CD4-positive, alpha-beta T cell treated with Interleukin-12 subunit alpha and Interleukin-12 subunit beta, for 1 hour (primary cell): ENCODE data around the gene GNG7.

Source experiments
- DNase-seq: peaks from one replicate; pipeline ENCODE4 v3.0.0-alpha.2; 2020

Gene GNG7

DNA sequence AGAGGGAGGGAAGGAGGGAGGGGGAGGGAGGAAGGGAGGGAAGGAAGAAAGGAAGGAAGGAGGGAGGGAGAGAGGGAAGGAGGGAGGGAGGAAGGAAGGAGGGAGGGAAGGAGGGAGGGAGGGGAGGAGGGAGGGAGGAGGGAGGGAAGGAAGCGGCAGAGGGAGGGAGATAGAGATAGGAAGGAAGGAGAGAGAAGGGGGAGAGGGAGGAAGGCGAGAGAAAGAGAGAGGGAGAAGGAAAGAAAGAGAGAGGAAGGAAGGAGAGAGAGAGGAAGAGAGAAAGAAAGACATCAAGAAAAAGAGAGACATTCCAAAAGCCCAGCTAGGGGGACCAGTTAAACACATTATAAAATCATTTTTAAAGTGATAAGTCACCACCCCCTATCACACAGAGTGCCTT lies 62.5 kb downstream of the GNG7 start:
- no peak for DNase-seq

DNA sequence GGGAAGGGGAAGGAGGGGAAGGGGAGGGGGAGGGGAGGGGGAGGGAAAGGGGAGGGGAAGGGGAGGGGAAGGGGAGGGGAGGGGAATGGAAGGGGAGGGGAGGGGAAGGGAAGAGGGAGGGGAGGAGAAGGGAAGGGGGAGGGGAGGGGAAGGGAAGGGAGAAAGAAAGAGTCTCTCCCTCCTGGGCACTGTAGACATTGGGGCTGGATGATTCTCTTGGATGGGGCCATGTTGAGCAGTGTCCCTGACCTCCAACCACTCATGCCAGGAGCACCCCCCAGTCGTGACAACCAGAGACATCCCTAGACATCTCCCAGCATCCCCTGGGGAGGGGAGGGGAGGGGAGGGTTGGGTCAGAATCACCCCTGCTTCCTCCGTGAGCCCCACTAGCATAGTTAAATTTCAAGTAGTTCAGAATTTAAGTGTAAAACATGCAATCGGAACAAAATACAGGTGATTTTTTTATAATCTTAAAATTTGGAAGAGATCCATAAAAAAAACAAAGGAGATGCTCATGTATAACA lies 64.0 kb downstream of the GNG7 start:
- no peak for DNase-seq

DNA sequence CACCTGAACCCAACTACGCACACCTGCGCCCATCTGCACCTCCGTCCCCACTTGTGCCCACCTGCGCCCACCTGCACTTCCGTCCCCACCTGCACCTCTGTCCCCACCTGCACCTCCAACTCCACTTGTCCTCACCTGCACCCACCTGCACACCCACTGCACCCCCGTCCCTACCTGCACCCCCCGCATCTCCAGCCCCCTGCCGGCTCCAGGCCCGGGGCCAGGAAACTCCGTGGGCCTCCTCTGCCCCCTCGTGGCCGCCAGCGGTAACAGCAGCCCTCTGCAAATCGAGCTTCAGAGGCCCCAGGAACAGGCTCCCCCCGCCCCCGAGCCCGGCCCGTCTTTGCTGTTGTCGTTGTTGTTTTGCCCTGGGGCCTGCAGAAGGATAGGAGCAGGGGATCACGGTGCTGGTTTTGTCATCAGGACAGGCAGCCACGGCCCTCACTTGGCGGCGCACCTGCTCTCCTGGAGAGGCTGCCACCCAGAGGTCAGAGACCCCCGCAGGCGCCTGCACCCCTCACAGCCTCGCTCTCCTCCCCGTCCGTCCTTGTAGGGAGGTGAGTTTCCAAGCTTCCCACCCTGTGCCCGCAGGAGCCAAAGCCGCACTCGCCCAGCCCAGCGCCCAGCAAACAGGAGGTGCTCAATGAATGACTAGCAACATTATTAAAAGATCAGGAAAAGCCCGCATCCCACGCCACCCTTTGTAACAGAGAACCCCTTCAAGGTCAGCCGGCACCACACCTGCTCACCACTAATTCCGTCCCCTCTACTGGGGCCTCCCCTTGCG lies 65.4 kb downstream of the GNG7 start:
- DNase-seq: peak; percentile 81

DNA sequence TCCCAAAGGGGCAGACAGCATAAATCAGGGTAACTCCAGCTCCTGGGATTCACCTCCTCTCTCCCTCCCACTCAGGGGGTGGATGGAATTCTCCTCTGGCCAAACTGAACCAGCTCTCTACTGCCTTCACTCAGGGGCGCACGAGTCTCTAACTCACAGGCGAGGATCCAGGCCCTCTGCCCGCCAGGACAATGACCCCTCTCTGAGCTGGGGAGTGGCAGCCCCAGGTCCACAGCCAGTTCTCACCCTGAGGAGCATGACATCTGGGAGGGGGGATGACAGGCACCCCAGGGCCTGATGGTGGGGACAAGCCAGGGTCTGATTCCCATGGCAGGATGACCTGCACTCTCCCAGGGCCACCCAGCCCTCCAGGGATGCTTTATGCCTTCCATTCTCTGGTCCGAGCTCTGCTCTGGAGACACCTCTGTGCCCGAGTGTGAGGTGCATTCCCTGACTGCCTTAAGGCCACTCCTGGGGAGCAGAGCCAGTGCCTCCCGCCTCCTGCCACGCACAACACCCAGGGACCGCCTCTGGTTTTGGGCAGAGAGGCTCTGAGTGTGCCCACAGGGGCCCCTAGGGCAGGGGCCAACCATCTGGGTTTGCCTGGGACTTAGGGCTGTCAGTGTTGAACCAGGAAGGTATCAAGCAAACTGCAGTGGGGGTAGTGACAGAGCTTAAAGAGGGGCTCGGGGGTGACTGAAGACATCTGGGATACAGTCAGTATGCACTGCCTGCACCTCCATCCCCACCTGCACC lies 66.2 kb downstream of the GNG7 start:
- no peak for DNase-seq

DNA sequence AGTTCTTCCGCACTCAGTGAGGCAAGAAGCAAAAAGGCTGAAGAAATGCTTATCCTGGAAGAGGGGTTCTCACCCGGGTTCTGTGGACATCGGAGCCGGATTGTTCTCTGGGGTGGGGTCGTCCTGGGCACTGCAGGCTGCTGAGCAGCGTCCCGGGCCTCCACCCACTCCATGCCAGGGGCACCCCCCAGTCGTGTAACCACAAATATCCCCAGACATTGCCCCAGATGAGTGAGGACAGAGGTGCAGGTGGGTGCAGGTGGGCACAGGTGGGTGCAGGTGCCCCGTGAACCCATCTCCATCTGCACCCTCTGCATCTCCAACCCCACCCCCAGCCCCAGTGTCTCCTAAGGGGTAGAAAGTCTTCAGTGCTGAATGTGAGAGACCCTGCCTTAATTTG lies 67.5 kb downstream of the GNG7 start:
- DNase-seq: no peak

DNA sequence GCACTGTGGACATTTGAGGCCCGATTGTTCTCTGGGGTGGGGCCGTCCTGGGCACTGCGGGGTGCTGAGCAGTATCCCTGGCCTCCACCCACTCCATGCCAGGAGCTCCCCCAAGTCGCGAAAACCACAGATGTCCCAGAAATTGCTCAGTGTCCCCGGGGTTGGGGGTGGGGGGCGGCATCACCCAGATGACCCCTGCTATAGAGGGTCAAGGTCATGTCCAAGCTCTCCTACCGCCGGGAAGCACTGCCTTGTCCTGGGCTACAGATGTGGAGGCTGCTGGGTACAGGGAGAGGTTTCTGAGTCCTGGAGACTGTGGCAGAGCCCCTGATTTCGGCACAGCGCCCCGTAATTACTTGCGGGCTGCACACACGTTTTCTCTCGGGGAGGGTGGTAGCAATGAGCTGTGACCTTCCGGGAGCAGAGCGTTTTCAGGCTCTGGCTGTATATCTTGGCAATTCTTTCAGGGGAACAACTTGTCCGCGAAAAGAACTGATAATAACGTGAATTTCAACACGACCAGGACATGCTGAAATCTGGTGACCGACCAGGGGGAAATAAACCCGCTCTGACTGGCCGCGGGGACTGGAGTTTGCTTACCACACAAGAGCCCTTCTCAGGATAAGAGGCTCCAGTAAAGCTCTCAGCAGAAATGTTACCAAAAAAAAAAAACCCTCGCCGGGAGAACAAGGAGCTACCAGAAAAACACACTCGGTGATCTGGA lies 68.1 kb downstream of the GNG7 start:
- DNase-seq: no peak

DNA sequence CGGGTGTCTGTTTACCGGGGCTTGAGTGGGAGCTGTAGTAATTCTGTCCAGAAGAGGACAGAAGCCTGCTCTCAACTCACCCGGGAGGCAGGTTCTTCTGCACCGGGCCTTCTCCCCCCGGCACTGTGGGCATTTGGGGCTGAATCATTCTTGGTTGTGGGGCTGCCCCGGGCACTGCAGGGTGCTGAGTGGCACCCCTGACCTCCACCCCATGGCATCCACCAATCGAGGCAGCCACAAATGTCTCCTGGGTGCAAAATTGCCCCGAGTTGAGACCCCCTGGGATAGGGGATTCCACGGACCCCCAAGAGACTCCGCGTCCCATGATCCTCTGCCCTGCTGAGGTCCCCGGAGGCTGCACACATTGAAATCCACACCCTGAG lies 68.8 kb downstream of the GNG7 start:
- no peak for DNase-seq

DNA sequence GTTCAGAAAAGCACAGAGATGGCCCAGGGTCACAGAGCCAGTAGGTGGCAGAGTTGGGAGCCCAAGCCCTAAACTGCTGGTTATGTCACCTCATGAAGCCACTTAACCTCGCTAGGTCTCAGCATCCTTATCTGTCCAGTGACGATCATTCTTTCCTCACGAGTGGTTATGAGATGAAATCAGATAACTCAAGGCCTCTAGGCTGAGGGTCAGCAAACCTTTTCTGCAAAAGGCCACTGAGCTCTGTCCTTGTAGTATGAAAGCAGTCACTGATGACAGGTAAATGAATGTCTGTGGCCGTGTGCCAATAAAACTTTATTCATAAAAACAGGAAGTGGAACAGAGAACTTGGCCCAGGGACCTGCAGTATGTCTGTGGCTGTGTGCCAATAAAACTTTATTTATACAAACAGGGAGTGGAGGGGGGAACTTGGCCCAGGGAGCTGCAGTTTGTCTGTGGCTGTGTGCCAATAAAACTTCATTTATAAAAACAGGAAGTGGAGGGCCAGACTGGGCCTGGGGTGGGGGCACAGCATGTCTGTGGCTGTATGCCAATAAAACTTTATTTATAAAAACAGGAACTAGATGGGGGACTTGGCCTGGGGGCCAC lies 71.2 kb downstream of the GNG7 start:
- no peak for DNase-seq

DNA sequence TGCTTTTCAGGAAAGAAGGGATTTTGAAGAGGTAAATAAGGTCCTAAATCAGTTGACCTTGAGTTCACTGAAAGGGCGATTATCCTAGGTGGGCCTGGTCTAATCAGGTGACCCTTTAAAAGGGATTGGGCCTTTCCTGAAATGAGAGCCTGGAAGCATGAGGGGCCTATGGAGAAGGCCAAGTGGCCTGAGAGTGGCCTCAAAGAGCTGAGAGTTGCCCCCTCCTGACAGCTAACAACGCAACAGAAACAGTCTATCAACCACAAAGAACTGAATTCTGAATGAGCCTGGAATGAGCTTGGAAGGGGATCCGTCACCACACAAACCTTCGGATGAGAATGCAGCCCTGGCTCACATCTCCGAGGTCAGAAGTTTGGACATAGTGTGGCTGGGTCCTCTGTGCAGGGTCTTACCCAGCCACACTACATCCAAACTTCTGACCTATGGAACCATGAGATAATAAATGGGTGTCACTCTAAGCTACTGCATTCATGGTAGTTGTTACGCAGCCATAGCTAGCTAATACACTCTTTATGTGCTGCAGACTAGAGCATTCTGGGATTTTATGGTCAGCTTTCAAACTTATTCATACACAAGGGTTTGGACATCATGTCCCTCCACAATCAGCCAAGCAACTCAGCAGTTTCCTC lies 72.0 kb downstream of the GNG7 start:
- DNase-seq: no peak

DNA sequence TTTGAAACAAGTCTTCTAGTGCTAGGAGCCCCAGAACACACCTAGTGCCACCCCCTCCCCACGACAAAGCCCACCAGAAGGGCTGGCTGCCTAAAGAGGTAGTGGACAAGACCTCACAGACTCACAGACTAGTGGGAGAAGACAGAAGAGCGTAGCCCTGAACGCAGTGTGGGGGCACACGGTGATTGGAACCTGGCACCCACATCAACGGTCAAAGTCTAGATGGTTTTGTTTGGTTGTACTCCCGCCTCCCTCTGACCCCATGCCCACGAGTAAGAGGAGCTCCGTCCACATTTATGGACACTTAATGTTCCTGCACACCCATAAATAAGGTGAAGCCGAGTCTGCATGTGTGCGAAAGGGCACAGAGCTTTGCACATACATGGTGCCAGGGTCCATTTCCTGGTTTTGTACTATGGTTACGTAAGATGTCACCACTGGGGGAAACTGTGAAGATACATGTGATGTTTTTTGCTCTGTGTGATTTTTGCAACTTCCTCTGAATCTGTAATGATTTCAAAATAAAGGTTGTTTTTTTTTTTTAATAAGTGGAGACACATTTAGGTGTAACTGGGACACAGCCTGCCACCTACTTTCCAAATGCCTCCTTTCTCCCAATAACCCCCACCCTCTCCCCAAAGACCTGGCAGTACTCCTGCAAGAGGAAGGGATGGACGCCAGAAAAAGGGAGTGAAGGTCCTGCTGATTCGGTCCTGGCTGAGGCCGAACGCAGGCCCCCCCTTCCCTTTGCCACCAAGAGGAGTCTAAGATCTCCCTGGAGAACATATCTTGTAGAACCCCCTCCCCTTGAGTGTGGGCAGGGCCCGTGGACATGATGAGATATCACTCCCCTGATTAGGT lies 72.8 kb downstream of the GNG7 start:
- peak; percentile 51 for DNase-seq

DNA sequence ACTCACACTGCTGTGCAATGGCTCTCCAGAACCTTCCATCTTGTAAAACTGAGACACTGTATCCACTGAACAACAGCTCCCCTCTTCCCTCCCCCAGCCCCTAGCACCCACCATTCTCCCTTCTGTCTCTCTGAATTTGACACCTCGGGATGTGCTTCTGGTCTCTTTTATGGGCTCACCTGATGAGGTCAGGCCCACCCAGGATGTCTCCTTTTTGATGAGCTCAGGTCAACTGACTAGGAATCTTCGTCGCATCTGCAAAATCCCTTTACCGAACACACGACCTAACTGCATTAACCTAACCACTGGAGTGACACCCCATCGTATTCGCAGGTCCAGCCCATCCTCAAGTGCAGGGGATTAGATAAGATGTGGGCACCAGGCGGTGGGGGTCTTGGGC lies 73.9 kb downstream of the GNG7 start:
- no peak for DNase-seq

DNA sequence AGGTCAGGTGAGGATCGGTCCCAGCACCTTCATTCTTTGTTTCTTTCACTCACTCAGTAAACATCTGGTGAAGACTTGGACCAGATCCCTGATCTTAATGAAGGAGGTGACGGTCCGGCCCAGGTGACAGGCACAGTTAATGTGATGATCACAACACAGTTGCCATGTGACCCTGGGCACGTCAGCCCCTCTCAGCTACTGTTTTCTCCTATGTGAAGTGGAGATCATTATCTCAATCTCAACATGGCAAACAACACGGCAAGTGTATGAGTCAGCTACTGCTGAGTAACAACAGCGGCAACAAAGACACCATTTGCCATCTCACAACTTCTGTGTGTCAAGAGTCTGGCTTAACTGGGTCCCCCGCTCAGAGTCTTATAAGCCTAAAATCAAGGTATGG lies 74.6 kb downstream of the GNG7 start:
- no peak for DNase-seq

DNA sequence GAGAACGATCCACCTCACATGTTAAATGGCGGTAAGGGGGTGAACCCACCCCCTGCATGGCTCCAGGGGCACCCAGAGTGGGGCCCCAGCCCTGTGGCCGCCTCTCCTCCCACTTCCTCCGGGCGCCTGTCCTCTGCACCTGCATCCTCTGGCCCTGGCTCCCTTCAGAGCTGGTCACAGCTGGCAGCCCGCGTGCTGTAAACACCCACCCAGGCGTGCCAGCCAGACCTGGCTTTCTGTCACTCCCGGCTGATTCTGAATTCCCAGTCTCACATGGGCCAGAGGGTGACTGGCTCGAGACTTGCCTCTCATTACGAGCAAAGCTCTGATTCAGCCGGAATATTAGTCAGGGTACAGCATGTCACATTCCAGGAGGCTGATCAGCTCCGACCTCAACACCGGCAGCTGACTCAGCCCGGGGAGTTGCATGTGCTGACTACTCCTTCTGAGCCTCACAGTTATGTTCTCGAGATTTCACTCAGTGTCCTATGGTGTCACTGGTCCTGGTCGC lies 75.1 kb downstream of the GNG7 start:
- no peak for DNase-seq

DNA sequence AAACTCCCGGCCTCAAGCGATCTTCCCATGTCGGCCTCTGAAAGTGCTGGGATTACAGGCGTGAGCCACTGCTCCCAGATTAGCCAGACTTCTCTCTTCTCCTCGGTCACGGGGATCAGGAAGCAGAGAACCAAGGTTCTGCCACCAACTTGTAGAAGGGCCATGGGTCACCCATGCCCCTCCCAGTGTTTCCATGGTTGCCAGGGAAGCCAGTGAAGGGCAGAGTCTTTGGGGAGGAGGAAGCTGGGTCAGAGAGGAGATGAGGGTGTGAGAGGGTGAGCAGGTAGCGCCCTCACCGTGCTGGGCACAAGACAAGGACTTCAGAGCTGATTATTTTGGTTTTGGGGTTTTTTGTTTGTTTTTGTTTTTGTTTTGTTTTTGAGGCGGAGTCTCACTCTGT lies 77.1 kb downstream of the GNG7 start:
- DNase-seq: no peak

DNA sequence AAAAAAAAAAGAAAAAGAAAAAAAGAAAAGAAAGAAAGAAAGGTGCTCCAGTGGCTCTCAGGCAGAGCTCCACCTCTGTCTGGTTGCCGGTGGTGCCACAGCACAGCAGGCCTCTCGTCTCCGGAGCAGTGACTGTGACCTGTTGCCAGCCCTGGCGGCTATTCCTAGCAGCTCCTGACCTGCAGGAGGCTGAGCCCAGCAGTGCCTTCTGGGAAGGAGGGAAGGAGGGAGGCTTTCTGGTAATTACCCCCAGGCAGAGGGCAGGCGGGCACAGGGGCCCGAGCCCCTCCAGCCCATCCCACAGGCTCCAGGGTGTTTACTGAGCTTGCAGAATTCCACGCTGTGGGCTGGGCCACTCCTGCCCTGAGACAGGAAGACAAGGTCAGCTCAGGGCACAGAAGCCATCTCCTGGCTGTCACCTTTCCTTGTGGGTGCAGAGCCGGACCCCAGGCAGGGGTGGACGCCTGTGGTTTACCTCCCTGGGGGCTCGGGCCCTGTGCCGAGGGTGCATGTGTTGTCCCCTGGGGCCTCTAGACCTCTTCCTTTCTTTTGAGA lies 77.9 kb downstream of the GNG7 start:
- DNase-seq: no peak

DNA sequence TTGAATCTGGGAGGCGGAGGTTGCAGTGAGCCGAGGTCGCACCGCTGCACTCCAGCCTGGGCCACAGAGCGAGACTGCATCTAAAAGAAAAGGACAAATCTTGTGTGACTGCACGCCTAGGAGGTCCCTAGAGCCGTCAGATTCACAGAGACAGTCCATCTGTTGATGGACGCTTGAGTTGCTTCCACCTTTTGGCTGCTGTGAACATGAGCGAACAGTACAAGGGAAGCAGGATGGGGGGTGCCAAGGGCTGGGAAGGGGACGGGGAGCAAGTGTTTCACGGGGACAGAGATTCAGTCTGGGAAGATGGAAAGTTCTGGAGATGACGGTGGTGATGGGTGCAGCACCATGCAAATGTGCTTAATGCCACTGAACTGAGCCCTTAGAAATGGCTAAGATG lies 78.7 kb downstream of the GNG7 start:
- no peak for DNase-seq

DNA sequence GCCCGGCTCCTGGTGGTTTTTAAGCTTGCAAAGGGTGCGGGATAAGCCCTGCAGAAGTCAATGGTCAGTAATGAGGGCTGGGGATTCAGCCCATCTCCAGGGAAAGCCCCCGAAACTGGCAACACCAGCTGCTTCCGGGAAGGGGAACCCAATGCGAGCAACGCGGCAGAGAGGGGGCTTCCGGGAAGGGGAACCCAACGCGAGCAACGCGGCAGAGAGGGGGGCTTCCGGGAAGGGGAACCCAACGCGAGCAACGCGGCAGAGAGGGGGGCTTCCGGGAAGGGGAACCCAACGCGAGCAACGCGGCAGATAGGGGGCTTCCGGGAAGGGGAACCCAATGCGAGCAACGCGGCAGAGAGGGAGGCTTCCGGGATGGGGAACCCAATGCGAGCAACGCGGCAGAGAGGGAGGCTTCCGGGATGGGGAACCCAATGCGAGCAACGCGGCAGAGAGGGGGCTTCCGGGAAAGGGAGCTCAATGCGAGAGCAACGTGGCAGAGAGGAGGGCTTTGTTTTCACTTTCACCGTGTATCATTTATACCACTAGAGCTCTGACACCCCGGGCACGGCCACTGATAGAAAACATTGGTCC lies 80.0 kb downstream of the GNG7 start:
- peak; percentile 79 for DNase-seq

DNA sequence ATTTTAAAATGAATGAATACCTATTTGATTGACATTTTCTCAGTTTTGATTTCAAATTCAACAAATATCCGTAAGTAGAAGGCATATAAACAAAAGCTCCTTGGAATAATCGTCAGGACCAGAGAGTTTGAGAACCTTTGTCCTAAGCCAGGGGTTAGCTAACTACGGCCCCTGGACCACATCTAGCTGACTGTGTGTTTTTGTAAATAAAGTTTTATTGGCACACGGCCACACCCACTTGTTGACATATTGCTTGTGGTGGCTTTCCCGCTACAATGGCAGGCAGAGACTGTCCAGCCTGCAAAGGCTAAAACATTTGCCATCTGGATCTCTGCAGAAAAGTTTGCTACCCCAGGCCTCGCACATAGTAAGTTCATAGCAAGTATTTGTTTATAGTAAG lies 83.4 kb downstream of the GNG7 start:
- DNase-seq: no peak

DNA sequence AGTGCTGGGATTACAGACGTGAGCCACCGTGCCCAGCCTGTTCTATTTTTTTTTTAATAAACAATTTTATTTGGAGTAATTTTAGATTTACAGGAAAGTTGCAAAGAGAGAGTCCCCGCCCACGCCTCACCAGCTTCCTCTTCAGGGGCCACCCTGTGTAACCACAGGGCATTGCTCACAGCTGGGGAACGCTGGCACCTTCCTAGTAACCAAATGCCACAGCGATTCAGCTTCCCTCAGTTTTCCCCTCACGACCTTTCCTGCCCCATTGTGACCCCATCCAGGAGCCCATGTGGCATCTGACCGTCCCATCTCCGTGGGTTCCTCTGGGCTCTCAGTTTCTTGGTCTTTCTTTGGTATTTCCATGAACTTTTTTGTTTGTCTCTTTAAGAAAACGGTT lies 83.9 kb downstream of the GNG7 start:
- DNase-seq: peak; percentile 69

DNA sequence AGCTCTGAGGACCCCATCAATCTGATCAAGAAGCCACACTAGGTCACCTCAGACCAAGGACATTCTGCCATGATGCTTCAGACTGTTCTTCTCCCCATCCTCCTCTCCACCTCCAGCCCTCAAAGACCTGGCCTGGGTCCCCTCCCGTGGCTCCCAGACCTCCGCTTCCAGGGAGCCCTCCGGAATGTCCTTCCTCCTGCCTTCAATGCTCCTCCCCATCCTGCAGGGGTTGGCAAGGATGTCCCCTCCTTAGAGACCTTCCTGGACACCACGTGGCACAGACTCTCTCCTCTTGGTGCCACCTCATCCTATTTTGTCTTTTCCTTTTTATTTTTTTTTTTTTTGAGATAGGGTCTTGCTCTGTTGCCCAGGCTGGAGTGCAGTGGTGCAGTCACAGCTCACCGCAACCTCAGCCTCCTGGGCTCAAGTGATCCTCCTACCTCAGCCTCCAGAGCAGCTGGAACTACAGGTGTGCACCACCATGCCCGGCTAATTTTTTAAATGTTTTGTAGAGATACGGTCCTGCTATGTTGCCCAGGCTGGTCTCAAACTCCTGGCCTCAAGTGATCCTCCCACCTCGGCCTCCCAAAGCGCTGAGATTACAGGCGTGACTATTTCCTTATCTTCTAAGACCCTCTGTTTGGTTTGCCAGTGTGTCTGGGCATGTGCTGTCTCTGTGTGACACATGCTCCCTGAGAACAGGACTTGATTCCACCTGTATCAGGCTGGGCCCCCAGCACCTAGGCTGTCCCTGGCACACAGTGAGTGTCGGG lies 84.9 kb downstream of the GNG7 start:
- no peak for DNase-seq
